Gastroesophageal sphincter (tissue), 4 donors: ENCODE data around the gene LSS. TPM values are rescaled to one million over a fixed set of nuclear protein-coding genes. Genes with fewer than 3 reads are reported as not detected.

Source experiments
- ATAC-seq: fragments of 150-250 bp; one replicate; pipeline ENCODE4 v1.9.1; 2016; ENCODE audit warnings: mild to moderate bottlenecking, moderate library complexity
- H3K27ac ChIP-seq, 4 donors: fragments of 200-600 bp; sonication (generic) in 3 of 4; 1 replicate in 3 of 4; 2 replicates in 1 of 4; pipeline ENCODE4 v1.5.1; 2016 to 2019
- H3K27me3 ChIP-seq: fragments of 200-600 bp; sonication (generic); one replicate; pipeline ENCODE4 v1.5.1; 2019
- H3K36me3 ChIP-seq, 2 donors: fragments of 200-600 bp; sonication (generic); one replicate each; pipeline ENCODE4 v1.5.1; 2019; ENCODE audit warnings: control low read depth in 1 of 2
- H3K4me1 ChIP-seq, 3 donors: fragments of 200-600 bp; sonication (generic); 1 replicate in 2 of 3; 2 replicates in 1 of 3; pipeline ENCODE4 v1.5.1; 2016 to 2019; ENCODE audit warnings: control low read depth in 2 of 3
- H3K4me3 ChIP-seq, 2 donors: fragments of 200-600 bp; sonication (generic); one replicate each; pipeline ENCODE4 v1.5.1; 2019; ENCODE audit warnings: mild to moderate bottlenecking in 1 of 2, moderate library complexity in 1 of 2
- H3K9me3 ChIP-seq, 3 donors: fragments of 200-600 bp; sonication (generic); one replicate each; pipeline ENCODE4 v1.5.1; 2017 to 2019; ENCODE audit warnings: control low read depth in 2 of 3
- CTCF ChIP-seq, 4 experiments: fragments of 200-600 bp in 2 of 4; fragments of 450-650 bp in 2 of 4; sonication (generic) in 1 of 4; IDR thresholded peaks; one replicate each; pipeline ENCODE4 v1.5.1; 2017 to 2019; ENCODE audit warnings: antibody characterized with exemption in 4 of 4, mild to moderate bottlenecking in 2 of 4, moderate library complexity in 2 of 4
- EP300 ChIP-seq: sonication (generic); formaldehyde crosslinking; IDR thresholded peaks from one replicate; pipeline ENCODE4 v1.6.1; 2017; ENCODE audit warnings: antibody characterized with exemption, mild to moderate bottlenecking
- POLR2A ChIP-seq, 2 donors: fragments of 450-650 bp; IDR thresholded peaks; one replicate each; pipeline ENCODE4 v1.6.1; 2017; ENCODE audit warnings: antibody characterized with exemption in 2 of 2, mild to moderate bottlenecking in 2 of 2, moderate library complexity in 1 of 2
- POLR2AphosphoS5 ChIP-seq: sonication (generic); formaldehyde crosslinking; IDR thresholded peaks from one replicate; pipeline ENCODE4 v1.6.1; 2017; ENCODE audit warnings: antibody characterized with exemption
- WGBS, 2 donors: methylation state at CpG; one replicate each; pipeline ENCODE4 v1.1.5; 2018; ENCODE audit warnings: low coverage in 1 of 2; 5-methylcytosine and 5-hydroxymethylcytosine counted together
- total RNA-seq, 4 donors: library from RNA; depleted of rRNA; stranded (reverse); fragments of >200 nt; gene quantifications; one replicate each; pipeline ENCODE4 v1.1.0, GENCODE V29; 2016

LSS gene
- total RNA-seq, 4 donors from 2014 or later, result 57.7 to 104 (median 85.7) TPM

DNA sequence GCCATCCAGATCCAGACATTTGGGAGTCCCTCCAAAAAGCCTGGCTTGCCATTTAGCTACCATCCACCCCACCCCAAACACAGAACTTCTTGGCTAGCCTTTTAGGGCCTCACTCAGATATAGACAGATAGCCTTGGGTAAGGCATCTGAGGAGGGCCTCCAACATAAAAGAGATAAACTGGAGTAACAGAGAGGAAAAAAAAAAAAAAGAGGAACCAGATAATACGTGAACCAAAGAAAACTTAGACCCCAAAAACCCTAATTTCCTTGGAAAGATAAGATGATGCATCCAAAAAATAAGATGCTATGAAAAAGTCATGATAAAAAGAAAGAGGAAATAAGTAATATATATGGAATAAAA lies 19.8 kb upstream of the LSS start:
- TF ChIP-seq EP300, result no peak
- no peak for TF ChIP-seq POLR2A (IDR thresholded peaks at IDR 0.05)
- no peak for TF ChIP-seq POLR2AphosphoS5
- TF ChIP-seq CTCF (IDR thresholded peaks at IDR 0.05), result no peak
- no peaks in the 10 kb centered on the region for H3K27me3 ChIP-seq
- 68 to 100% methylated on average over 1 of the region's 1 CpG for WGBS, 2 donors
- H3K27ac ChIP-seq, result no peak overlapping the region
- no peak overlapping the region for H3K4me3 ChIP-seq
- no peaks in the 10 kb centered on the region for H3K4me1 ChIP-seq
- peaks cover 0 to 100% of the 10 kb centered on the region in 2 donors for H3K36me3 ChIP-seq
- H3K9me3 ChIP-seq, result no peaks in the 10 kb centered on the region
- ATAC-seq, result no peak

- H3K27me3 ChIP-seq, result no peaks in the 10 kb centered on the region
- no peaks in the 10 kb centered on the region for H3K9me3 ChIP-seq
- TF ChIP-seq POLR2AphosphoS5 (no peak), CTCF (IDR thresholded peaks at IDR 0.05) (no peak), EP300 (no peak), POLR2A (IDR thresholded peaks at IDR 0.05) (no peak)
- no peak overlapping the region for H3K27ac ChIP-seq
- H3K4me1 ChIP-seq, result no peaks in the 10 kb centered on the region
- H3K4me3 ChIP-seq, result no peak overlapping the region
- ATAC-seq, result no peak
- peaks cover 0 to 100% of the 10 kb centered on the region in 2 donors for H3K36me3 ChIP-seq
- WGBS, 2 donors, result 92 to 100% methylated on average over 2 of the region's 3 CpGs
Observed at GRCh38 chr21:46247699-46248421, 19.3 kb upstream of the LSS start.

GRCh38 chr21:46246345-46246744 lies 17.8 kb upstream of the LSS start:
- 79 to 88% methylated on average over 3 of the region's 6 CpGs for WGBS, 2 donors
- Histone ChIP-seq H3K4me3 (no peak overlapping the region), H3K27ac (no peak overlapping the region), H3K9me3 (no peaks in the 10 kb centered on the region), H3K36me3 (peaks cover 0 to 100% of the 10 kb centered on the region in 2 donors), H3K4me1 (no peaks in the 10 kb centered on the region), H3K27me3 (no peaks in the 10 kb centered on the region)
- TF ChIP-seq CTCF (IDR thresholded peaks at IDR 0.05) (no peak), EP300 (no peak), POLR2A (IDR thresholded peaks at IDR 0.05) (no peak), POLR2AphosphoS5 (no peak)
- no peak for ATAC-seq

DNA sequence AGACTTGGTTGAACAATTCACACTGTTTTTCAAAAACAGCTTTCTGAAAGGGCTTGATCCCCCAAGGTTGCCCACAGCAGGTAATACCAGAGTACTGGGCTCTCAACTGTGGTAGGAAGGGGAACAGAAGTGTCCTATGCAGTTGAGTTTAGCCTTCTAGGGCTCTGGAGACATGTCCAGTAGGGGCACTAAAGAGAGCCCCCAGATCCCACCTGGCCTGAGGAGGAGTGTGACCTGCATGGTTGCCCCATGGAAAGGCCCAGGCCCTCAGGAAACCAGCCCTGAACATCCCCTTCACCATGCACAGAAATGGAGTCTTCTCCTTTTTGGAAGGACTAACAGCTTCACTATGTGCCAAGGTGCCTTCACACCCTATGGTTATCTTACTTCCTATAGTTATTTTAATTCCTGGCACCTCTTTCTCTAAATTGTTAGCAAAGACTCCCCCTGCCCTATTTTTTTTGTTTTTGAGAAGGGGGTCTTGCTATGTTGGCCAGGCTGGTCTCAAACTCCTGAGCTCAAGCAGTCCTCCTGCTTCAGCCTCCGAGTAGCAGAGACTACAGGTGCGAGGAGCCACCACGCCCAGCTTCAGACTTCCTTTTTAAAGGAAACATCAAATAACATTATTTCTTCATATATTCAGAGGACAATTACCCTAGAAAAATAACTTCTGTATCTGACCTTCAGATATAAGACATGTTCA lies 16.8 kb upstream of the LSS start:
- H3K36me3 ChIP-seq, result peaks cover 0 to 100% of the 10 kb centered on the region in 2 donors
- H3K4me3 ChIP-seq, result no peak overlapping the region
- H3K27me3 ChIP-seq, result no peaks in the 10 kb centered on the region
- H3K4me1 ChIP-seq, result no peaks in the 10 kb centered on the region
- TF ChIP-seq EP300, result no peak
- no peak for TF ChIP-seq POLR2AphosphoS5
- no peak for TF ChIP-seq CTCF (IDR thresholded peaks at IDR 0.05)
- TF ChIP-seq POLR2A (IDR thresholded peaks at IDR 0.05), result no peak
- no peak for ATAC-seq
- no peaks in the 10 kb centered on the region for H3K9me3 ChIP-seq
- H3K27ac ChIP-seq, result no peak overlapping the region
- WGBS, 2 donors, result 74 to 96% methylated on average over 3 of the region's 3 CpGs

DNA sequence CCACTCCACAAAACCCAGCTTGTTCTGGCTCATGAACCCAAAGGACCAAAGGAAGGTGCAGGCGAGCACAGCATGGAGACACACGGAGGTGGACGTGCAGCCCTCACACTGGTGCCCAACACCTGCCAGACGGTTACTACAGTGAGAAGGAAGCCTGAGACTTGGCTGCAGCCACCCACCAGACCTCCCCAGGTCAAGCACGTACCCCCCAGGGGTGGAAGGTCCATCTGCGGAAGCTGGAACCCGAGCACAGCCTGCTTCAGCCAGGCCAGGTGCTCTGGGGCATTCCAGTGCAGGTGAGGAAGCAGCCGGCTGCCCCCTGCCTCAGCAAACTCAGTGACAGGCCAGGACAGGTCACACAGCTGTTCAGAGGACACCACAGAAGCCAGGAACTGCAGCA lies 16.0 kb upstream of the LSS start:
- no peak overlapping the region for H3K27ac ChIP-seq
- H3K4me3 ChIP-seq, result no peak overlapping the region
- 80% methylated on average over 5 of the region's 8 CpGs; no CpG with 5 or more reads in 1 of the 2 donors for WGBS, 2 donors
- no peaks in the 10 kb centered on the region for H3K9me3 ChIP-seq
- TF ChIP-seq POLR2AphosphoS5 (no peak), EP300 (no peak), POLR2A (IDR thresholded peaks at IDR 0.05) (no peak), CTCF (IDR thresholded peaks at IDR 0.05) (no peak)
- H3K36me3 ChIP-seq, result peaks cover 0 to 100% of the 10 kb centered on the region in 2 donors
- H3K4me1 ChIP-seq, result no peaks in the 10 kb centered on the region
- peak; percentile 13 for ATAC-seq
- H3K27me3 ChIP-seq, result no peaks in the 10 kb centered on the region
